Measurements from ENCODE around the gene SLC17A9.

- TF ChIP-seq POLR2A (IDR thresholded peaks at IDR 0.05): no peak
- TF ChIP-seq, protein P1, sequence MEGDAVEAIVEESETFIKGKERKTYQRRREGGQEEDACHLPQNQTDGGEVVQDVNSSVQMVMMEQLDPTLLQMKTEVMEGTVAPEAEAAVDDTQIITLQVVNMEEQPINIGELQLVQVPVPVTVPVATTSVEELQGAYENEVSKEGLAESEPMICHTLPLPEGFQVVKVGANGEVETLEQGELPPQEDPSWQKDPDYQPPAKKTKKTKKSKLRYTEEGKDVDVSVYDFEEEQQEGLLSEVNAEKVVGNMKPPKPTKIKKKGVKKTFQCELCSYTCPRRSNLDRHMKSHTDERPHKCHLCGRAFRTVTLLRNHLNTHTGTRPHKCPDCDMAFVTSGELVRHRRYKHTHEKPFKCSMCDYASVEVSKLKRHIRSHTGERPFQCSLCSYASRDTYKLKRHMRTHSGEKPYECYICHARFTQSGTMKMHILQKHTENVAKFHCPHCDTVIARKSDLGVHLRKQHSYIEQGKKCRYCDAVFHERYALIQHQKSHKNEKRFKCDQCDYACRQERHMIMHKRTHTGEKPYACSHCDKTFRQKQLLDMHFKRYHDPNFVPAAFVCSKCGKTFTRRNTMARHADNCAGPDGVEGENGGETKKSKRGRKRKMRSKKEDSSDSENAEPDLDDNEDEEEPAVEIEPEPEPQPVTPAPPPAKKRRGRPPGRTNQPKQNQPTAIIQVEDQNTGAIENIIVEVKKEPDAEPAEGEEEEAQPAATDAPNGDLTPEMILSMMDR (IDR thresholded peaks at IDR 0.05): peak; percentile 78 to 89 (median 86)
Observed at GRCh38 chr20:62971950-62972844, 19.7 kb downstream of the SLC17A9 start.
